Stimulated activated naive B cell treated with anti-CD40 and anti-IgM and Interleukin-4, amounts not matched to agents 10 μg/mL and 1 μg/mL and 100 μg/mL, for 72 hours (primary cell): ENCODE results near the gene TEX10.
A peak's percentile ranks its signal among the peaks of the same experiment; 100 is the strongest.

Experiments used
- ATAC-seq, 2 donors: fragments of 150-1000 bp; cut with Tn5 transposase; replicated peaks; 2 replicates each; pipeline ENCODE4 v1.10.0; 2021; ENCODE audit warnings: moderate library complexity in 1 of 2
- DNase-seq: peaks from one replicate; pipeline ENCODE4 v3.0.0; 2021
- H3K27ac Mint-ChIP-seq: one replicate; pipeline ENCODE4 v1.8.0; 2022; ENCODE audit warnings: mild to moderate bottlenecking, mixed read lengths
- H3K27me3 Mint-ChIP-seq, 2 donors: one replicate each; pipeline ENCODE4 v1.8.0; 2022; ENCODE audit warnings: mixed read lengths in 2 of 2
- H3K36me3 Mint-ChIP-seq, 2 donors: one replicate each; pipeline ENCODE4 v1.8.0; 2022; ENCODE audit warnings: mixed read lengths in 2 of 2, mild to moderate bottlenecking in 1 of 2
- H3K4me1 Mint-ChIP-seq, 2 donors: one replicate each; pipeline ENCODE4 v1.8.0; 2022; ENCODE audit warnings: mixed read lengths in 2 of 2, mild to moderate bottlenecking in 1 of 2
- H3K4me3 Mint-ChIP-seq, 2 donors: one replicate each; pipeline ENCODE4 v1.8.0; 2022; ENCODE audit warnings: mild to moderate bottlenecking in 2 of 2, mixed read lengths in 2 of 2, moderate library complexity in 1 of 2
- H3K9me3 Mint-ChIP-seq, 2 donors: one replicate each; pipeline ENCODE4 v1.8.0; 2022; ENCODE audit warnings: mixed read lengths in 2 of 2, mild to moderate bottlenecking in 1 of 2

Gene TEX10

DNA sequence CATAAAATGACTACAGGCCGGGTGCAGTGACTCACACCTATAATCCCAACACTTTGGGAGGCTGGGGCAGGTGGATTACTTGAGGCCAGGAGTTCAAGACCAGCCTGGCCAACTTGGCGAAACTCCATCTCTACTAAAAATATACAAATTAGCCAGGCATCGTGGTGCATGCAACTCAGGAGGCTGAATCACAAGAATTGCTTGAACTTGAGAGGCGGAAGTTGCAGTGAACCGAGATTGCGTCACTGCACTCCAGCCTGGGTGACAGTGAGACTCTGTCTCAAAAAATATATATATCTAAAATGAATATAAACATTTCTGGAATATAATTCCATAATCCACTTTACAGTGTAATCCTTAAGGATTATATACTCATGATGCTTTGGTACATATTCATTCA lies 66.5 kb downstream of the TEX10 start:
- H3K4me1 Mint-ChIP-seq, result peaks cover 2 to 5% of the 10 kb centered on the region in 2 donors

DNA sequence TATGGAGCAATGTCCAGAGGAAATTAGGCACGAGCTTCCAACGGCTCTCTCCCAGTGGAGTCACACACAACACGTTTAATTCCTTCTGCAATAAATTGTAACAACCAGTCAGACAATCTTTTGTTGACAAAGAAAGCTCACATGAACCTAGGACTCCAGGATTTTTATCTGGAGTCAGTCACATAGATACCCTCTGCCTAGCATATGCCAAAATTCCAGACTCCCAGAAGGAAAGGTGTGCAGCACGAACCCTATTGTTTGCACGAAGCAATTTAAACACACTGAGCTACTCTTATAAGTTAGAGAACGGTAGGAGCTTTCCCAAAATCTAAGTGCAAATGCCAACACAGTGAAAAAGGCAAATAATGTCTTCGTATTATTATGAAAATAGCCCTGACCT lies 67.1 kb downstream of the TEX10 start:
- no peak overlapping the region for H3K4me3 Mint-ChIP-seq
- H3K36me3 Mint-ChIP-seq, result peaks cover 69 to 79% of the 10 kb centered on the region in 2 donors
- peaks cover 2 to 5% of the 10 kb centered on the region in 2 donors for H3K4me1 Mint-ChIP-seq
- no peak overlapping the region for H3K27ac Mint-ChIP-seq
- no peaks in the 10 kb centered on the region for H3K27me3 Mint-ChIP-seq
- ATAC-seq (no peak), DNase-seq (no peak)
- H3K9me3 Mint-ChIP-seq, result peaks cover 10 to 20% of the 10 kb centered on the region in 2 donors

More for the DNA sequence above, 66.5 kb downstream of the TEX10 start:
- Mint-ChIP-seq H3K4me3 (no peak overlapping the region), H3K36me3 (peaks cover 72 to 85% of the 10 kb centered on the region in 2 donors), H3K27ac (no peak overlapping the region), H3K27me3 (no peaks in the 10 kb centered on the region), H3K9me3 (peaks cover 10 to 20% of the 10 kb centered on the region in 2 donors)
- no peak for ATAC-seq
- DNase-seq, result no peak

DNA sequence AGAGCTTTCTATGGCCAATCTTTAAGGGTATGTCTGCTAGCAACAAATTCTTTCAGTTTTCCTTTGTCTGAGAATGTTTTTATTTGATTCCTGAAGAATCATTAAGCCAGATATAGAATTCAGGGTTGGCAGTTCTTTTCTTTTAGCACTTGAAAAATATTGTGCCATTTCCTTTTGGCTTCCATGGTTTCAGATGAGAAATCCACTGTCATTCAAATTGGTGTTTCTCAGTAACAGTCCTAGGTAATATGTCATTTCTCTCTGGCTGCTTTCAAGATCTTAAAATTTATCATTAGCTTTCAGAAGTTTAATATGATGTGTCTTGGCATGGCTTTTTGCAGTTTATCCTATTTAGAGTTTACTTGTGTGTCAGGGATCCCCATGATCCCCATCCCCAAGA lies 67.7 kb downstream of the TEX10 start:
- Mint-ChIP-seq H3K4me1 (peaks cover 2 to 5% of the 10 kb centered on the region in 2 donors), H3K36me3 (peaks cover 64 to 76% of the 10 kb centered on the region in 2 donors), H3K27ac (no peak overlapping the region), H3K9me3 (peaks cover 10 to 20% of the 10 kb centered on the region in 2 donors), H3K4me3 (no peak overlapping the region), H3K27me3 (no peaks in the 10 kb centered on the region)
- ATAC-seq, result no peak
- DNase-seq, result no peak

DNA sequence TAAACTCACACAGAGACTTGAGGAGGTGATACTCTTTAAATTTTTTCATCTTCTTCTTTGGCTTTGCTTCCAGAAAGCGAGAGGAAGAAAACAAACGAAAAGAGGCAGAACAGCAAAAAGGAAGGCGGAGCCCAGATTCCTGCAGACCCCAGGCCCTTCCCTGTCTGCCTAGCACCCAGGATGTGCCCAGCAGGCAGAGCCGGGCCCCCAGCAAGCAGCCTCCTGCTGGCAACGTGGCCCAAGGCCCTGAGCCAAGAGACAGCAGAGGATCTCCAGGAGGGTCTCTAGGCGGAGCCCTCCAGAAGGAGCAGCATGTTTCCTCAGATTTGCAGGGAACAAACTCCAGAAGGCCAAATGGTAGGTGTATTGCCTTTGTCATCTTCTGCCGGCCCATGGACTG lies 68.5 kb downstream of the TEX10 start:
- H3K9me3 Mint-ChIP-seq, result peaks cover 10 to 18% of the 10 kb centered on the region in 2 donors
- peaks cover 61 to 75% of the 10 kb centered on the region in 2 donors for H3K36me3 Mint-ChIP-seq
- no peaks in the 10 kb centered on the region for H3K27me3 Mint-ChIP-seq
- H3K27ac Mint-ChIP-seq, result no peak overlapping the region
- ATAC-seq, result no peak
- no peak for DNase-seq
- peaks cover 2 to 5% of the 10 kb centered on the region in 2 donors for H3K4me1 Mint-ChIP-seq
- H3K4me3 Mint-ChIP-seq, result no peak overlapping the region

DNA sequence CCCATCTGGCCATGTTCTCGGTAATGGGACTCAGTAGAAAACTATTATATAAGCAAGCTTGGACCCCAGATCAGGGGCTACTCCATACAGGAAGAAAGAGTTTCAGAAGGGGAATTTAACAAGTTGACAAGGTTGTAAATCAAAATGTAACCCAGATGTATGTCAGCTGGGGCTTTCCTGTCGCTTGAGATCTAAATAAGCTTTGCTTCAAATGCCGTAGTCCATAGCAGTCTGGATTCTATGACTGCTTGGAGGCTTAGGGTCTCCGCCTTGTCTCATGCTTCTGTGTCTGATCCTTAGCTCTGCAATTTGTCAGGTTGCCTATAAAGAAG lies 70.4 kb downstream of the TEX10 start:
- H3K36me3 Mint-ChIP-seq, result peaks cover 53 to 73% of the 10 kb centered on the region in 2 donors
- H3K9me3 Mint-ChIP-seq, result peaks cover 5 to 10% of the 10 kb centered on the region in 2 donors
- H3K27me3 Mint-ChIP-seq, result no peaks in the 10 kb centered on the region
- ATAC-seq (no peak), DNase-seq (no peak)
- no peak overlapping the region for H3K4me3 Mint-ChIP-seq
- H3K4me1 Mint-ChIP-seq, result peaks cover 2 to 12% of the 10 kb centered on the region in 2 donors
- no peak overlapping the region for H3K27ac Mint-ChIP-seq

DNA sequence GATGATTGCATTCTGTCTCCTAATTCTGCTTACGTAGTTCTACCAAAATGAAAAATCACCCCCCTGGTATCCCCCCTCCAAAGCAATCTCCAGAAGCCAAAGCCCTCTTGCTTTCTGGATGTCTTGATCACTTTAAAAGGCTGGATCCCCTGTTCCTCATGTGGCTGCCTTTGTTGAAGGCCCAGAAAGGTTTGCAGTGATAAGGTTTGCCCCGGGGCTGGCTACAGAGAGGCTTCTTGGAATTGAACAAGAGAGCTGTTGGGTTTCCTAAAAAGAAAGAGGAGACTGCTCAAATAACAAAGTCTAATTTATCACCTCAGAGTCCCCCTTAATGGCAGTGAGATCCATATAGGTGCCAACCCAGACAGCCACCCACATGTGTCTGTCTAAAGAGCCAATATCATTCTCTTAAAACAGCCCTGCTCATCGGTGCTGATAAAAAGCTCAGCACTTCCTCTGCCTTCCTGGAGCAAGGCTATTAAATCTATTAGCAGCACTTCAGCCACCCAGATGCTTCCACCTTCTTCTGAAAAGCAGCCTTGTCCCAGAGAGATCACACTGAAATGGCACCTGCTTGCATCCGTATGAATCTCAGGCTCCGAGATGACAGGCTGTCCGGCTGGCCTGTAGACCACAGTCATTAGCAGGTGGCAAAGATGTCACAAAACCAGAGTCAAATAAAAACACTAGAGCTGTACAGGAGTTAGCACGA lies 70.9 kb downstream of the TEX10 start:
- peaks cover 8 to 15% of the 10 kb centered on the region in 2 donors for H3K4me1 Mint-ChIP-seq
- peak overlapping the region; percentile 51 for H3K27ac Mint-ChIP-seq
- H3K9me3 Mint-ChIP-seq, result peaks cover 5 to 10% of the 10 kb centered on the region in 2 donors
- no peak for ATAC-seq
- peaks cover 53 to 73% of the 10 kb centered on the region in 2 donors for H3K36me3 Mint-ChIP-seq
- H3K4me3 Mint-ChIP-seq, result no peak overlapping the region
- DNase-seq, result no peak
- H3K27me3 Mint-ChIP-seq, result no peaks in the 10 kb centered on the region

DNA sequence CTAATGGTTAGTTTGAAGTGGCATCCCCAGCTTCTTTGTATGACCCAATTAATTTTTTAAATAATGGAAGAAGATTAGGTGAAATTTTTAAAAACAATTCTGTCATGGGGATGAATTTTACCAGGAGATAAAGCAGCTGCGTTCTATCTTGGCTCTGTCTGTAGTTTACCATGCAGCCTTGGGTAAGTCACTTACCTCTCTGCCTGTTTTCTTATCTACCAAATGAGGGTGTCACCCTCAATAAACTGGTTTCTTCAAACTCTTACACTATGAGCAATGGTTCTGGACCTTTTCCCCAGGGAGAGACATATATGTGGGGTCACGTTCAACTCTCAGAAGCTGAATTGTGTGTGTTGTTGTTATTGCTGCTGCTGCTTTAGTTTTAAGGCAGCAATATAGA lies 71.7 kb downstream of the TEX10 start:
- Mint-ChIP-seq H3K4me1 (peaks cover 12 to 19% of the 10 kb centered on the region in 2 donors), H3K36me3 (peaks cover 54 to 74% of the 10 kb centered on the region in 2 donors), H3K27me3 (no peaks in the 10 kb centered on the region), H3K4me3 (no peak overlapping the region), H3K27ac (no peak overlapping the region), H3K9me3 (peaks cover 5 to 14% of the 10 kb centered on the region in 2 donors)
- ATAC-seq, result no peak
- no peak for DNase-seq

DNA sequence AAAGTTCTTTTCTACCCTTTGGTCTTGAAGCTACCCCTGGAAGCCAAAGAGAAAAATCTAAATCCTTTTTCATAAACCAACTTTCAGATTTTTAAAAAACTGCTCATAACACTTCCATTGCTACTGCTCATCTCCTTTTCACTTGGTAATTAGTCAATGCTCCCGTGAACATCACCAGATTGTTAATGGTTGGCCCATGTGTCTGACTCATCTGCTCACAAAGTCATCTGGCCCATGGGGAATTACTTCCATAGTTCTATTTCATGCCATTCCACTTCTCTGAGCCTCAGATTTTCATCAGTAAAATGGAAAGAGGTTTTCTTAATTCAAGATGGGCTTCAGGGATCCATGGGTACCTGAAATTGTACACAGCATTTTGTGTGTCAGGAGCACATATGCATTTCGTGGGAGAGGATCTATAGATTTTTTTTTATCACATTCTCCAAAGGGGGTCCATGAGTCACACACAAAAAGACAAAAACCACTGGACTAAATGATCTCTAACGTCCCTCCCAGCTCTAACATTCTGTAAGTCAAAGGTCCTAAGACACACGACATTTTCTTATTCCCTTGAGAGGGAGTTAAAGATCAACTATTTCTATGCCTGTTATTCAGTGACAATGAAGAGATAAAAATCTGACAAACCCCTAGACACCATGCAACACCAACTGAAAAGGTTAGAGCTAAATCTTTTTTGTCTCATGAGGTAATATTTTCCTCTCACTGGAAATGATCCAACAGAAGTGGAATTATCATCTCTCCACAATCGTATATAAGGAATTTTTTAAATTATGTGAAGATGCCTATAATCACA lies 75.4 kb downstream of the TEX10 start:
- ATAC-seq (peak; percentile 74), DNase-seq (no peak)
- Mint-ChIP-seq H3K9me3 (peaks cover 0 to 8% of the 10 kb centered on the region in 2 donors), H3K4me3 (peak overlapping the region in 1 of 2 donors; percentile 12), H3K27ac (peak overlapping the region; percentile 86), H3K36me3 (peaks cover 41 to 66% of the 10 kb centered on the region in 2 donors), H3K27me3 (no peaks in the 10 kb centered on the region), H3K4me1 (peaks cover 12 to 21% of the 10 kb centered on the region in 2 donors)

DNA sequence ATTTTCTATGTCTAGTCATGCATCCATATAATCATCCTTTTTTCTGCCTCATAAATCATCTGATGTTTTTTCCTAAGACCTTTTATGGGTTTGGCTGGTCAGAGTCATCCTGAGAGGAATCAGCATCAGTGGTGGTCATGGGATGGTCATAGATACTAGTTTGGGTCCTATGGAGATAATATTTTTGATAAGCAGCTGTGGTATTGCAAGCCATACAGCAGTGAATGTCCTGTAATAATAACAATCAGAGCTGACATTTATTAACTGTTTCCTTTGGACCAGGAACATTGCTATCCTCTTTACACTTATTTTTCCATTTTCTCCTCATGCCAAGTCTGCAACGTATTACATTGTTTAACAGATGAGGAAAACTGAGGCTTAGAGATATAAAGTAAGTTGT lies 83.1 kb downstream of the TEX10 start:
- ATAC-seq (no peak), DNase-seq (no peak)
- H3K4me3 Mint-ChIP-seq, result no peak overlapping the region
- H3K27ac Mint-ChIP-seq, result no peak overlapping the region
- H3K27me3 Mint-ChIP-seq, result no peaks in the 10 kb centered on the region
- H3K4me1 Mint-ChIP-seq, result no peaks in the 10 kb centered on the region
- H3K36me3 Mint-ChIP-seq, result peaks cover 18 to 39% of the 10 kb centered on the region in 2 donors
- no peaks in the 10 kb centered on the region for H3K9me3 Mint-ChIP-seq

DNA sequence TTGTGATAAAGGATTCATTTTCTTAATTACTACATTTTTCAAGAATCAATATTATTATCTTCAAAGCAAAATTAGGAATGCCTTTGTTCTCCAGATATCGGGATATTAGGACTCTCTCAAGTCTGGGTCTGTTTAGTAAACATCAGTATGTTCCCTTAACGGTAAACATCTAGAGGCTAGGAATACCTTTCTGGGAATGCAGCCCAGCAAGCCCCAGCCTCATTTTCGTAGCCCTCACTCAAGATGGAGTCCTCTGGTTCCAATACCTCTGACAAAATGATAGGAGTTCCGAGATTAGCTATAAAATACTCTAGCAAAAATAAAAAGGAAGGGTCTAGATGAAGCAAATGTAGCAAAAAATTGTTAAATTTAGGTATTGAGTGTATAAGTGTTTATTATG lies 84.5 kb downstream of the TEX10 start:
- no peak for ATAC-seq
- Mint-ChIP-seq H3K27me3 (no peaks in the 10 kb centered on the region), H3K4me1 (no peaks in the 10 kb centered on the region), H3K4me3 (no peak overlapping the region), H3K9me3 (no peaks in the 10 kb centered on the region), H3K36me3 (peaks cover 17 to 44% of the 10 kb centered on the region in 2 donors), H3K27ac (no peak overlapping the region)
- no peak for DNase-seq

DNA sequence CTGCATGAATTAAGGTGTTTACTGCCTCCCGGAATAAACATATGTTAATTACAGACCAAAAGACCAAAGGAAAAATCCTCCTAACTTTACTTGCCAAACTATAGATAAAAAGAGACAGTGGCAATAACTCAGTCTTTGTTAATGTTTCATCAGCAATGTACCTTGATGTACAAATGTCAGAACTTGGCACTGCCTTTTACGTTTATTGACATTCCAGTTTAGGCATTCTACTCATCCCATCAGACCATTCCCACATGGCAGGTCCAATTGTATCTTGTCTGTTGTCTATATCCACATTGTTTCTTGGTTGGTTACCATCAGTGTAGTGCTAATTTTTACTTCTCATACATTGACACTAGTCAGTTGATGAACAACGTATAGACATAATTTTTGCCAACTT lies 85.5 kb downstream of the TEX10 start:
- Mint-ChIP-seq H3K27me3 (no peaks in the 10 kb centered on the region), H3K9me3 (no peaks in the 10 kb centered on the region), H3K4me1 (no peaks in the 10 kb centered on the region), H3K4me3 (no peak overlapping the region), H3K36me3 (peaks cover 10 to 41% of the 10 kb centered on the region in 2 donors), H3K27ac (no peak overlapping the region)
- ATAC-seq (no peak), DNase-seq (no peak)
